AG04450 (cell line): ENCODE measurements around the gene ZP1. TPM values are rescaled to one million over a fixed set of nuclear protein-coding genes. Genes with fewer than 3 reads are reported as not detected.
A peak's percentile ranks its signal among the peaks of the same experiment; 100 is the strongest.

ENCODE experiments used
- CTCF ChIA-PET: fragments of 300-600, 350-600 bp; formaldehyde crosslinking; extraction: SDS; loops from one replicate; lab custom pipeline; 2022; ENCODE audit warnings: antibody characterized with exemption, inconsistent platforms; lab: Charles Lee
- POLR2A ChIA-PET: fragments of 350-600 bp; formaldehyde crosslinking; extraction: SDS; loops from one replicate; lab custom pipeline; 2021; ENCODE audit warnings: antibody characterized with exemption, inconsistent platforms; lab: Yijun Ruan, JAX
- DNase-seq: peaks from one replicate; pipeline ENCODE4 v3.0.0-alpha.2; 2011; ENCODE audit warnings: low read depth, low spot score
- H3K27ac ChIP-seq: one replicate; pipeline ENCODE4 v1.5.1; 2012; ENCODE audit warnings: low read depth, low read length, control low read depth
- H3K27me3 ChIP-seq: one replicate; pipeline ENCODE4 v1.6.0; 2012; ENCODE audit warnings: low read length; ENCODE audit not compliant: control insufficient read depth, insufficient read depth
- H3K4me3 ChIP-seq: 2 replicates; pipeline ENCODE4 v1.5.1; 2011; ENCODE audit warnings: mild to moderate bottlenecking, low read depth, low read length, control low read depth
- H3K9me3 ChIP-seq: 2 replicates; pipeline ENCODE4 v1.5.1; 2012; ENCODE audit warnings: low read length; ENCODE audit not compliant: control insufficient read depth, insufficient read depth
- CTCF ChIP-seq: IDR thresholded peaks from 2 replicates; pipeline ENCODE4 v1.5.1; 2011; ENCODE audit warnings: low read depth, low read length, control low read depth, inconsistent platforms
- polyA plus RNA-seq: library from polyadenylated mRNA; depleted of rRNA; stranded (reverse); fragments of >200 nt; gene quantifications from 2 replicates; pipeline ENCODE4 v1.2.3, GENCODE V29; 2011

Gene ZP1
- polyA plus RNA-seq, 1 experiment, result 0.48 TPM

- H3K27me3 ChIP-seq, result peaks cover 2% of the 10 kb centered on the region
- no peak for DNase-seq
- CTCF ChIA-PET, result interaction anchor here (0.8 to 3.6 kb wide), 3 partner anchors 14 to 42 kb away, joined by 3 to 24 read pairs (median 4); no protein-coding TSS in a partner anchor
- POLR2A ChIA-PET, result interaction anchor here (0.6 to 1.8 kb wide), 3 partner anchors 13 to 52 kb away, joined by 3 to 7 read pairs (median 4); no protein-coding TSS in a partner anchor
- no peak for TF ChIP-seq CTCF
- no peaks in the 10 kb centered on the region; the same call in 1 of the 2 replicates for H3K9me3 ChIP-seq
- H3K4me3 ChIP-seq, result no peak overlapping the region
- peak overlapping the region; percentile 11 for H3K27ac ChIP-seq
These were observed 6.2 kb downstream of the ZP1 start for GRCh38 chr11:60873533-60873932.

- TF ChIP-seq CTCF, result no peak
- no peak for DNase-seq
- Histone ChIP-seq H3K27ac (no peak overlapping the region), H3K27me3 (no peaks in the 10 kb centered on the region), H3K4me3 (no peak overlapping the region), H3K9me3 (no peaks in the 10 kb centered on the region)
- ChIA-PET CTCF (interaction anchor here (0.8 to 1.8 kb wide), 3 partner anchors 13 to 44 kb away, joined by 3 to 10 read pairs (median 7); no protein-coding TSS in a partner anchor), POLR2A (no interaction called here)
These were observed 7.4 kb downstream of the ZP1 start for GRCh38 chr11:60874421-60875365.

GRCh38 chr11:60875366-60876167 is 8.2 kb downstream of the ZP1 start:
- H3K9me3 ChIP-seq, result no peaks in the 10 kb centered on the region
- ChIA-PET CTCF (interaction anchor here (1.4 to 1.8 kb wide), 2 partner anchors 24 to 45 kb away, joined by 7 to 10 read pairs; no protein-coding TSS in a partner anchor), POLR2A (no interaction called here)
- no peak for TF ChIP-seq CTCF
- no peak for DNase-seq
- H3K27ac ChIP-seq, result peak overlapping the region; percentile 11
- no peak overlapping the region for H3K4me3 ChIP-seq
- no peaks in the 10 kb centered on the region for H3K27me3 ChIP-seq

- no peak overlapping the region for H3K4me3 ChIP-seq
- no peak overlapping the region for H3K27ac ChIP-seq
- DNase-seq, result no peak
- ChIA-PET POLR2A (no interaction called here), CTCF (no interaction called here)
- H3K27me3 ChIP-seq, result no peaks in the 10 kb centered on the region
- no peak for TF ChIP-seq CTCF
- H3K9me3 ChIP-seq, result no peaks in the 10 kb centered on the region
These were observed 8.8 kb downstream of the ZP1 start for GRCh38 chr11:60876168-60876485.
